T-helper 2 cell treated with Interferon-gamma antibody and Interleukin-4, amounts not matched to agents 5 μg/mL and 100 μg/mL, for 36 hours (primary cell): ENCODE results near the gene LAMC3.
"Not testable (repeated sequence)": the region's sequence is repeated elsewhere in the genome, so short reads cannot be mapped to it uniquely, and the experiment has no call there.

Experiments
- DNase-seq: peaks from one replicate; pipeline ENCODE4 v3.0.0; 2021; ENCODE audit warnings: low spot score
- H3K27ac Mint-ChIP-seq: one replicate; pipeline ENCODE4 v1.8.0; 2021; ENCODE audit warnings: mild to moderate bottlenecking, mixed read lengths
- H3K27me3 Mint-ChIP-seq: one replicate; pipeline ENCODE4 v1.8.0; 2021; ENCODE audit warnings: low read depth, mixed read lengths
- H3K36me3 Mint-ChIP-seq: one replicate; pipeline ENCODE4 v1.8.0; 2021; ENCODE audit warnings: low read depth, mixed read lengths
- H3K4me1 Mint-ChIP-seq: one replicate; pipeline ENCODE4 v1.8.0; 2021; ENCODE audit warnings: low read depth, mixed read lengths
- H3K4me3 Mint-ChIP-seq: one replicate; pipeline ENCODE4 v1.8.0; 2022; ENCODE audit warnings: mild to moderate bottlenecking, moderate library complexity, mixed read lengths
- H3K9me3 Mint-ChIP-seq: one replicate; pipeline ENCODE4 v1.8.0; 2021; ENCODE audit warnings: mixed read lengths

The LAMC3 gene

GRCh38 chr9:131111186-131111853, 102.3 kb downstream of the LAMC3 start:
- Mint-ChIP-seq H3K27me3 (no peaks in the 10 kb centered on the region), H3K4me1 (no peaks in the 10 kb centered on the region), H3K36me3 (no peaks in the 10 kb centered on the region), H3K4me3 (no peak overlapping the region), H3K9me3 (no peaks in the 10 kb centered on the region), H3K27ac (no peak overlapping the region)
- no peak for DNase-seq

- no peaks in the 10 kb centered on the region for H3K36me3 Mint-ChIP-seq
- no peak for DNase-seq
- H3K27ac Mint-ChIP-seq: no peak overlapping the region
- H3K27me3 Mint-ChIP-seq: no peaks in the 10 kb centered on the region
- H3K4me1 Mint-ChIP-seq: no peaks in the 10 kb centered on the region
- H3K9me3 Mint-ChIP-seq: no peaks in the 10 kb centered on the region
- H3K4me3 Mint-ChIP-seq: no peak overlapping the region
Measured at GRCh38 chr9:131111854-131112311, 102.9 kb downstream of the LAMC3 start.

DNA sequence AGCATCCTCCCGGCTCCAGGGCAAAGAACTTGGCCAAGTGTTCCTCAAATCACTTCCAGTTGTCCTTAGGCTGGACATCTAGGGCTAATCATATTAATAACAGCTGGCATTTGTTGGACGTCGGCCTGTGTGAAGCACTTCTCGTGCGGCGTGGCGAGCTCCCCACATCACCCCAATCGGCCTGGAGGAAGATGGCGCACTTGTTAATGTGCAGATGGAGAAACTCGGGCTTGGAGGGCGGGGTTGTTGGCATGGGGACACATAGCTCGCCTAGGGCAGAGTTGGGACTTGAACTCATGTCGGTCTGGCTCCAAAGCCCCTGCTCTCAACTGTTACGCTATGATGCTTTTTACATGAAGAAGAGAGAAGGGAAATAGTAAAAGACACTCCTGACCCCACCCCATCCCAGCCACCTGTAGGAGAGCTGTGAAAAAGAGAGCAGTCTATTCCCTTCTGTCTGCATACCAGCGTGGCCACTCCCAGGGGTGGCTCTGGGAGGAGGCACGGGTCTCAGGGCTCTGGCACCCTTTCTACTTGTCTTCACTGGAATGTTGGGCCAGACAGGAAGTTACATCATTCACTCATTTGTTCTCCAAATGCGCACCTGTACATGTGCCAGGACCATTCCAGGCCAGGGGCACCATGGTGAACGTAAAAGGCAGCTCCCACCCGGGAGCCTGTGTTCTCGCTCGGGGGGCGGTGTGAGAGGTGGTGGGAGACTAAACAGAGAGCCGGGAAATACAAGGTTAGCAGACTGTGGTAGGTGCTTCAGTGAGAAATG, 103.6 kb downstream of the LAMC3 start:
- no peak for DNase-seq
- H3K36me3 Mint-ChIP-seq: no peaks in the 10 kb centered on the region
- H3K9me3 Mint-ChIP-seq: no peaks in the 10 kb centered on the region
- H3K27ac Mint-ChIP-seq: no peak overlapping the region
- no peaks in the 10 kb centered on the region for H3K27me3 Mint-ChIP-seq
- no peak overlapping the region for H3K4me3 Mint-ChIP-seq
- no peaks in the 10 kb centered on the region for H3K4me1 Mint-ChIP-seq

GRCh38 chr9:131113655-131114054, 104.7 kb downstream of the LAMC3 start:
- no peaks in the 10 kb centered on the region for H3K9me3 Mint-ChIP-seq
- H3K36me3 Mint-ChIP-seq: no peaks in the 10 kb centered on the region
- no peak overlapping the region for H3K4me3 Mint-ChIP-seq
- H3K4me1 Mint-ChIP-seq: no peaks in the 10 kb centered on the region
- H3K27ac Mint-ChIP-seq: no peak overlapping the region
- peaks cover 3% of the 10 kb centered on the region for H3K27me3 Mint-ChIP-seq
- no peak for DNase-seq

GRCh38 chr9:131114084-131114535, 105.1 kb downstream of the LAMC3 start:
- H3K4me3 Mint-ChIP-seq: no peak overlapping the region
- H3K27me3 Mint-ChIP-seq: peaks cover 3% of the 10 kb centered on the region
- no peak for DNase-seq
- no peaks in the 10 kb centered on the region for H3K9me3 Mint-ChIP-seq
- H3K27ac Mint-ChIP-seq: no peak overlapping the region
- H3K36me3 Mint-ChIP-seq: no peaks in the 10 kb centered on the region
- H3K4me1 Mint-ChIP-seq: no peaks in the 10 kb centered on the region

DNA sequence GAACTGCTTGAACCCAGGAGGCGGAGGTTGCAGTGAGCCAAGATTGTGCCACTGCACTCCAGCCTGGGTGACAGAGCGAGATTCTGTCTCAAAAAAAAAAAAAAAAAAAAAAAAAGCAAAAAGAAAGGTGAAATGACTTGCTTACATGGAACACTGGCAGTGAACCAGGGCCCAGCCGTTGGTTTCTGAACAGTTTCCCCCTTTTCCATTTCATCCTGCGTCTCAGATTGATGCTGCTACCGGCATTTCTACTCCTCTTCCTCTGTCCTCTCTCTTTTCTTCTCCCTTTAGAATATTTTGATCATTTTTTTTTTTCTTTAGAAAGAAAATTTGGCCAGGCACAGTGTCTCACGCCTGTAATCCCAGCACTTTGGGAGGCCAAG, 106.4 kb downstream of the LAMC3 start:
- H3K4me1 Mint-ChIP-seq, H3K27me3 Mint-ChIP-seq, H3K4me3 Mint-ChIP-seq, H3K36me3 Mint-ChIP-seq, H3K9me3 Mint-ChIP-seq, DNase-seq, H3K27ac Mint-ChIP-seq: not testable (repeated sequence)

GRCh38 chr9:131116281-131117120, 107.5 kb downstream of the LAMC3 start:
- DNase-seq: no peak
- H3K9me3 Mint-ChIP-seq: no peaks in the 10 kb centered on the region
- peaks cover 4% of the 10 kb centered on the region for H3K27me3 Mint-ChIP-seq
- H3K4me3 Mint-ChIP-seq: no peak overlapping the region
- no peak overlapping the region for H3K27ac Mint-ChIP-seq
- H3K4me1 Mint-ChIP-seq: no peaks in the 10 kb centered on the region
- no peaks in the 10 kb centered on the region for H3K36me3 Mint-ChIP-seq

DNA sequence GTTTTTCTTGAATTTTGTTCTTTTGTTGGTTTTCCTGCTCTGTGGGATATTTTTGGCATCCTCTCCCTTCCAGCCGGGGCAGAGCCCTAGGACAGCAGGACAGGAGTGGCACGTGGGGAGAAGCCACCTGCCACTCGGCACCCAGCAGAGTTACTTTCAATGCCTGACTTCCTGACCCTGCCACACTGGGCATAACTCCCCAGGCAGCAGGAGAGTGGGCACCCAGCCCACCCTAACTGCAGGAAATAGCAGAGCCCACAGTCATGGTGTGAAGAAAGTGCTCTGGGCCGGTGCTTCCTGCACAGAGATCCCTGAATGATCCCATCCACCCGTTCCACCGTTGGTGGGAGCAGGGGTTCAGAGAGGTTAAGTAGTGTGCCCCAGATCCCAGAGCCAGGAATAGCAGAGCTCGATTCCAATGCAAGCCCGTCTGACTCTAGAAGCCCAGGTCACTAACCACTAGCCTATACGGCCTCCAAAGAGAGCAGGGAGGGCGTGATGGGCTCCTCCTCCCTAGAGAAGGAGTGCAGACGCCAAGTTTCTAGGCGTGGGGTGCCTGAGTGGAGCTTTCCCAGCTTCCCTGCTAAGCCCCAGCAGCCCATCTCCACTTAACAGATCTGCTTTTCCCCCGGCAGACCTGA, 108.3 kb downstream of the LAMC3 start:
- Mint-ChIP-seq H3K9me3 (no peaks in the 10 kb centered on the region), H3K36me3 (no peaks in the 10 kb centered on the region), H3K27ac (no peak overlapping the region), H3K27me3 (peaks cover 4% of the 10 kb centered on the region), H3K4me3 (no peak overlapping the region), H3K4me1 (no peaks in the 10 kb centered on the region)
- no peak for DNase-seq

- H3K4me3 Mint-ChIP-seq: no peak overlapping the region
- no peak for DNase-seq
- no peaks in the 10 kb centered on the region for H3K9me3 Mint-ChIP-seq
- no peak overlapping the region for H3K27ac Mint-ChIP-seq
- peaks cover 4% of the 10 kb centered on the region for H3K27me3 Mint-ChIP-seq
- H3K4me1 Mint-ChIP-seq: no peaks in the 10 kb centered on the region
- no peaks in the 10 kb centered on the region for H3K36me3 Mint-ChIP-seq
Measured at GRCh38 chr9:131117762-131118145, 108.8 kb downstream of the LAMC3 start.

GRCh38 chr9:131119600-131119999, 110.6 kb downstream of the LAMC3 start:
- Mint-ChIP-seq H3K4me1 (peaks cover under 1% of the 10 kb centered on the region), H3K27ac (no peak overlapping the region), H3K4me3 (no peak overlapping the region), H3K9me3 (no peaks in the 10 kb centered on the region), H3K36me3 (no peaks in the 10 kb centered on the region), H3K27me3 (peaks cover 4% of the 10 kb centered on the region)
- DNase-seq: no peak

GRCh38 chr9:131120620-131121228, 111.8 kb downstream of the LAMC3 start:
- Mint-ChIP-seq H3K9me3 (no peaks in the 10 kb centered on the region), H3K36me3 (no peaks in the 10 kb centered on the region), H3K4me1 (peaks cover 6% of the 10 kb centered on the region), H3K4me3 (no peak overlapping the region), H3K27ac (no peak overlapping the region), H3K27me3 (peaks cover 4% of the 10 kb centered on the region)
- no peak for DNase-seq

DNA sequence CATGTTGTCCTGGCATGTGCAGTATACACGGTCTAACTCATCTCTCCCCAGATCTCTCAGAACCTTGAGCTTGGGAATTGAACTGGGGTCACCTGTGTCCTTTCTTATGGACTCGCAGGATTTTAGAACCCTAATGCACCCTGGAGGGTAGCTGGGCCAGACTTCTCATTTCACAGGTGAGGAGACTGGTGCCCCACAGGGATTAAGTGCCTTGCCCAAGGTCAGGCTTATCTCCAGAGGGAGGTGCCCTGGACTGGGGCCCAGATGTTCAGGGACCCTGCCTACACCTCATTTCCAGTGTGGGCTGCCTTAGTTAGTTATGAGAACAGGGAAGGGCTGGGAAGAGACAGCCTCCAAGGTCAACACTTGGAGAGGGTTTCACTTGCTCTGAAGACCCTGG, 112.4 kb downstream of the LAMC3 start:
- Mint-ChIP-seq H3K9me3 (no peaks in the 10 kb centered on the region), H3K27me3 (peaks cover 4% of the 10 kb centered on the region), H3K4me3 (no peak overlapping the region), H3K4me1 (peaks cover 10% of the 10 kb centered on the region), H3K27ac (no peak overlapping the region), H3K36me3 (no peaks in the 10 kb centered on the region)
- no peak for DNase-seq

DNA sequence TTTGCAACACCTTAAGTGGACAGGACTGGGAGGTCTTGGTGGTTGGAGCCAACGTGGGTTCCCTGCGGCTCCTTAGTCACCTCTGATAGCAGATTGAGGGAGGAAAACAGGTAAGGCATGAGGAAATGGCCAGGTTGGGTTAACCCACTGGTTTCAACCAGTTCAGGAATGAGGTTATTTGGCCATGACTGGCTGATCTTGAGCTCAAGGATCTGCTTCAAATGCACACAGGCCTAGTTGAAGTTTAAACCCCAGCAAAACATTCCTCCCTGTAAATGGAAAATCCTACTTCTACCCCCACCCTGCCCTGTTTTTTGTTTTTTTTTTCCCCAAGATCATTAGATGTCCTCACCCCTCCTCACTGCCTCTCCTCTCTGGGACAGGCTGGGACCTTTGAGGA, 113.2 kb downstream of the LAMC3 start:
- no peaks in the 10 kb centered on the region for H3K9me3 Mint-ChIP-seq
- H3K36me3 Mint-ChIP-seq: no peaks in the 10 kb centered on the region
- no peak overlapping the region for H3K27ac Mint-ChIP-seq

More for the DNA sequence above, 113.2 kb downstream of the LAMC3 start:
- no peak for DNase-seq
- H3K4me1 Mint-ChIP-seq: peaks cover 12% of the 10 kb centered on the region
- no peak overlapping the region for H3K4me3 Mint-ChIP-seq
- peaks cover 4% of the 10 kb centered on the region for H3K27me3 Mint-ChIP-seq
